Measurements from ENCODE around the gene CXCL12.

The CXCL12 gene

GRCh38 chr10:44386546-44387052 is 1.7 kb upstream of the CXCL12 start:
- peak; percentile 87 to 93 (median 92) for TF ChIP-seq CTCF (IDR thresholded peaks at IDR 0.05; ENCODE audit: unreplicated experiment in 3 of 3)
- H3K9me3 Mint-ChIP-seq = no peaks in the 10 kb centered on the region
- peaks cover 29% of the 10 kb centered on the region for H3K27me3 Mint-ChIP-seq (ENCODE audit: low read depth)
- peak overlapping the region in 1 of 3 experiments; percentile 80 for H3K27ac Mint-ChIP-seq
- H3K36me3 Mint-ChIP-seq (ENCODE audit: low read depth) = peaks cover 17% of the 10 kb centered on the region
- peaks cover 24% of the 10 kb centered on the region for H3K4me1 Mint-ChIP-seq
- peak overlapping the region; percentile 35 to 59 (median 57) for H3K4me3 Mint-ChIP-seq

GRCh38 chr10:44385696-44386441 is 972 bp upstream of the CXCL12 start:
- Mint-ChIP-seq H3K27ac (peak overlapping the region; percentile 58 to 86 (median 69)), H3K36me3 (ENCODE audit: low read depth) (peaks cover 18% of the 10 kb centered on the region)
- no peak for TF ChIP-seq CTCF (IDR thresholded peaks at IDR 0.05; ENCODE audit: unreplicated experiment in 3 of 3)

GRCh38 chr10:44384601-44385025 is 284 bp downstream of the CXCL12 start:
- H3K27ac Mint-ChIP-seq = peak overlapping the region in 1 of 3 experiments; percentile 30
- H3K4me3 Mint-ChIP-seq = peak overlapping the region; percentile 94 to 96 (median 96)
- H3K27me3 Mint-ChIP-seq (ENCODE audit: low read depth) = peaks cover 32% of the 10 kb centered on the region
- TF ChIP-seq CTCF (IDR thresholded peaks at IDR 0.05; ENCODE audit: unreplicated experiment in 3 of 3) = no peak
- no peaks in the 10 kb centered on the region for H3K9me3 Mint-ChIP-seq
- peaks cover 30% of the 10 kb centered on the region for H3K36me3 Mint-ChIP-seq (ENCODE audit: low read depth)
- H3K4me1 Mint-ChIP-seq = peaks cover 40% of the 10 kb centered on the region

More at GRCh38 chr10:44385696-44386441, 972 bp upstream of the CXCL12 start:
- H3K9me3 Mint-ChIP-seq = no peaks in the 10 kb centered on the region
- peaks cover 28% of the 10 kb centered on the region for H3K4me1 Mint-ChIP-seq
- H3K27me3 Mint-ChIP-seq (ENCODE audit: low read depth) = peaks cover 29% of the 10 kb centered on the region
- H3K4me3 Mint-ChIP-seq = peak overlapping the region; percentile 79 to 96 (median 89)

- H3K4me1 Mint-ChIP-seq = peaks cover 42% of the 10 kb centered on the region
- peak overlapping the region; percentile 69 to 90 (median 77) for H3K27ac Mint-ChIP-seq
- no peak for TF ChIP-seq CTCF (IDR thresholded peaks at IDR 0.05; ENCODE audit: unreplicated experiment in 3 of 3)
- peaks cover 30% of the 10 kb centered on the region for H3K27me3 Mint-ChIP-seq (ENCODE audit: low read depth)
- H3K36me3 Mint-ChIP-seq (ENCODE audit: low read depth) = peaks cover 37% of the 10 kb centered on the region
- H3K4me3 Mint-ChIP-seq = peak overlapping the region; percentile 94 to 96 (median 96)
- no peaks in the 10 kb centered on the region for H3K9me3 Mint-ChIP-seq
Observed at GRCh38 chr10:44383749-44384600, 922 bp downstream of the CXCL12 start.

GRCh38 chr10:44382981-44383748 is 1.7 kb downstream of the CXCL12 start:
- peaks cover 33% of the 10 kb centered on the region for H3K27me3 Mint-ChIP-seq (ENCODE audit: low read depth)
- peak overlapping the region; percentile 94 to 96 (median 96) for H3K4me3 Mint-ChIP-seq
- no peak for TF ChIP-seq CTCF (IDR thresholded peaks at IDR 0.05; ENCODE audit: unreplicated experiment in 3 of 3)
- peaks cover 47% of the 10 kb centered on the region for H3K4me1 Mint-ChIP-seq
- no peaks in the 10 kb centered on the region for H3K9me3 Mint-ChIP-seq
- peak overlapping the region; percentile 69 to 90 (median 77) for H3K27ac Mint-ChIP-seq
- peaks cover 45% of the 10 kb centered on the region for H3K36me3 Mint-ChIP-seq (ENCODE audit: low read depth)
